GM12878 (cell line): ENCODE data around the gene RTN4.

Source experiments
- HDAC2 ChIP-seq: fragments of 200-600 bp; sonication (generic); IDR thresholded peaks from 2 replicates; pipeline ENCODE4 v1.6.1; 2017
- RAD21 ChIP-seq: IDR thresholded peaks from 2 replicates; pipeline ENCODE4 v1.6.1; 2011; ENCODE audit warnings: mild to moderate bottlenecking, low read depth, low read length, moderate library complexity; ENCODE audit not compliant: insufficient read depth

- no peak for TF ChIP-seq RAD21
- TF ChIP-seq HDAC2: no peak
These were observed 38.1 kb upstream of the RTN4 start for GRCh38 chr2:55088400-55088799.
